HG03280 (cell line): ENCODE measurements around the gene GPR15LG.
"Not testable (repeated sequence)": the region's sequence is repeated elsewhere in the genome, so short reads cannot be mapped to it uniquely, and the experiment has no call there.

Experiments used
- ATAC-seq: cut with Tn5 transposase; IDR thresholded peaks from one replicate; pipeline ENCODE4 v1.9.1; 2021; ENCODE audit warnings: mild to moderate bottlenecking, moderate library complexity; ENCODE audit not compliant: unreplicated experiment

Gene GPR15LG

DNA sequence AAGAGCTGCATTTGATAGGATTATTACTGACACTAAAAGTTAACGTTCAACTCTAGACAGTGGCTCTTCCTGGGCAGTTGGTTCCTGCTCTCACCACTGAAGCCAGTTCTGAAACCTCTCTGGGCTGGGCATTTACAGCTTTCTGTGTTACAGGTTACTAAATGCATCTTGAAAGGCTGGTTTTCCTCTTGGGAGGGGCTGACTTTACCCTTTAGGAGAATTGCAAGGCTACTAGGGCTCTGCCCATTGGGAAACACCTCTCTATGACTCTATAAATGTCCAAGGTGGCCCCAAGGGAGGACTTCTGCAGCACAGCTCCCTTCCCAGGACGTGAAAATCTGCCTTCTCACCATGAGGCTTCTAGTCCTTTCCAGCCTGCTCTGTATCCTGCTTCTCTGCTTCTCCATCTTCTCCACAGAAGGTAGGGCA, at the start of gene GPR15LG:
Gene GPR15LG (plus strand): TSS at position 301 of the 429 bp plus-strand sequence. CDS start 51 bp downstream, at position 352.
- ATAC-seq, result no peak

DNA sequence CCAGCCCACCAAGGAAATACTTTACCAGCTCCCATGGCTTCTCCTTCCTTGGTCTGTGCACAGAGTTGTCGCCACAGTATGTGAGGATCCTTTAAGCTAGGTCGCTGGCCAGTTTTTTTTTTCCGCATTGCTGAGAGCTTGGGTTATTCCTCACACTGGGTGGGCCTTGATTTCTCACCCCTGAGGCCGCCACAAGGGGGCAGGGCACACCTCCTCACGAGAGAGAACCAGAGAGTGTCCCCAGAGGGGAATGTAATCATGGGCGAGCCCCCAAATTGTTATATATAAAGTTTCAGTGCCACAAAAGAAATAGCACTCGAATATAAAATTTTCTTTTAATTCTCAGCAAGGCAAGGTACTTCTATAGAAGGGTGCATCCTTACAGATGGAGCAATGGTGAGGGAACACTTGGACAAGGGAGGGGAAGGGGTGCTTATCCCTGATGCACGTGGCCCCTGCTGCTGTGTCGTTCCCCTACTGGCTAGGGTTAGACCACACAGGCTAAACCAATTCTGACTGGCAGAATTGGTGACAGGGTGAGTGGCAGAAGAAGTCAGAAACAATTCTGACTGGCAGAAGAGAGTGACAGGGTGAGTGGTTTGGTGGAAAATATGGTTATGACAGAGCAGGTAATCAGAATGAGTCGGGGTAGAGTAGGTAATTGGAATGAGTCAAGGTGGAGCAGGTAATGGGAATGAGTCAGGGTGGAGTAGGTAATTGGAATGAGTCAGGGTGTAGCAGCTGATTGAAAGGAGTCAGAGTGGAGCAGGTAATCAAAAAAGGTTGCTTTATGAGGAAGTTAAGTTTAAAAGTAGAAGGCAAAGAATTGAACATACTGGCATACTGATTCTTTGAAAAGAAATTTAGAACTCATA, 47.5 kb upstream of the GPR15LG start:
- ATAC-seq, result not testable (repeated sequence)

DNA sequence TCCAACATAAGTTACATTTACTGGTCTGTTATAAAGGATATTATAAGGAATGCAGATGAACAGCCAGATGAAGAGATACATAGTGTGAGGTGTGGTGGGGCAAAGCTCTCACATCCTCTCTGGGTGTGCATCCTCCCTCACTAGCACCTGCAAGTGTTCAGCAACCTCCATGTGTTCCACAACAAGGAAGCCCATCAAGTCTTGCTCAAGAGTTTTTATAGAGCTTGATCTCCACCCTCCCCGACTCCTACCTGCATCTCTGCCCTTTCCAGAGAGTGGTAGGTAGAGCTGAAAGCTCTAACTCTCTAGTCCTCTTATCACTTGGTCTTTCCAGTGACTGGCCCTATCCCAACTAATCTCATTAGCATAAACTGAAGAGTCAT, 46.8 kb upstream of the GPR15LG start:
- ATAC-seq, result no peak

DNA sequence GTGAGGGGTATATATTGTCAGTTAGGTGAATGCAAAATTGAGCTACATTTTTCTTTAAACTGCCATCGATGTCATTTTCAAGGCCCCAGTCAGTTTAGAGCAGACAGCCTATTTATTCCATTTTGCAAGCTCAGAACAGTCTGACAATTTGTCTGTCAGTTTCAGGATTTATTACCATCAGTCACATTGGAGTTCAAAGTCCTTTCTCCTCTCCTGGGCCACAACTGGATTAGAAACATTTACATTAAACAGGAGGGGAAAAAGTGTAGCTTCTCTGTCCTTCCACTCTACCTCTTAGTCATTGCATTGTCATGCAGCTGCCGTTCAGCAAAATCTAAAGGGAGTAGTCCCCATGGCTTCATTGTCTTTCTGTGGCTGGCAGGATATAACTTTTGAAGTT, 37.8 kb upstream of the GPR15LG start:
- ATAC-seq, result no peak

DNA sequence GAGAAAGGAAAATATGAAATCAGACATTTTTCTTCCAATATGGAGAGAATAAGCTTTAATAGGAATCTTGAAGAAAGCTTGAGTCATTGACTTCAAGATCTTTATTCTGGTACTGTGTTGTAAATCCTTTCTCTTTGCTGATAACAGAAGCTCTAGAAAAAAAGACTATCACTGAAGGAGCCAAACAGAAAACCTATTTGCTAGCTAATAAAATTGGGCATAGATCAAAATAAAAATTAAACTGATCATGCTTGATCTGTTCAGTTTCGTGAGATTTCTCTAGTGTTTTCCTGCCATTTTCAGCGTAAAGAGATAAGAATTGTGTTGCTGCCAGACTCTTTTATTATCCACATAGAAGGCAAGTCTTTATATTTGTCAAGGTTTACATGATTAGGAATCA, 35.8 kb upstream of the GPR15LG start:
- ATAC-seq, result no peak

DNA sequence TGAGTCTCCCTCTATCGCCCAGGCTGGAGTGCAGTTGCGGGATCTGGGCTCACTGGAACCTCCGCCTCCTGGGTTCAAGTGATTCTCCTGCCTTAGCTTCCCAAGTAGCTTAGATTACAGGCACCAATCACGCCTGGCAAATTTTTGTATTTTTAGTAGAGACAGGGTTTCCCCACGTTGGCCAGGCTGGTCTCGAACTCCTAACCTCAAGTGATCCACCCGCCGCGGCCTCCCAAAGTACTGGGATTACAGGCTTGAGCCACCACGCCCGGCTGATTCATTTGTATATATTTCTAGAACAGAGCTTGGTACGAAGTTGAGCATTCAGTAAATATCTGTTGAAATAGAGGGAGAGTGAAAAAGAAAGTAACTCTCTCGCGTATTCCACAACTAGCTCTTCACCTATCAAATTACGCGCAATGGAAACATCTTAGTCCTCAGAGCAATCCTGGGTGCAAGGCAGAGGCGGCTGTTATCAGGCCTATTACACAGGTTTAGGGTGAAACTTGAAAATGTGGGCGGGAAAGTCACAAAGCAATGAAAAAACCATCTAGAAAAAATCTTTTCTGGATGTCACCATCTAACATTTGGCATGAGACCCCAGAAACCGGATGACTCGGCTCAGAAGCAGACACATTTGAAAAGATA, 35.0 kb upstream of the GPR15LG start:
- peak; percentile 7 for ATAC-seq

DNA sequence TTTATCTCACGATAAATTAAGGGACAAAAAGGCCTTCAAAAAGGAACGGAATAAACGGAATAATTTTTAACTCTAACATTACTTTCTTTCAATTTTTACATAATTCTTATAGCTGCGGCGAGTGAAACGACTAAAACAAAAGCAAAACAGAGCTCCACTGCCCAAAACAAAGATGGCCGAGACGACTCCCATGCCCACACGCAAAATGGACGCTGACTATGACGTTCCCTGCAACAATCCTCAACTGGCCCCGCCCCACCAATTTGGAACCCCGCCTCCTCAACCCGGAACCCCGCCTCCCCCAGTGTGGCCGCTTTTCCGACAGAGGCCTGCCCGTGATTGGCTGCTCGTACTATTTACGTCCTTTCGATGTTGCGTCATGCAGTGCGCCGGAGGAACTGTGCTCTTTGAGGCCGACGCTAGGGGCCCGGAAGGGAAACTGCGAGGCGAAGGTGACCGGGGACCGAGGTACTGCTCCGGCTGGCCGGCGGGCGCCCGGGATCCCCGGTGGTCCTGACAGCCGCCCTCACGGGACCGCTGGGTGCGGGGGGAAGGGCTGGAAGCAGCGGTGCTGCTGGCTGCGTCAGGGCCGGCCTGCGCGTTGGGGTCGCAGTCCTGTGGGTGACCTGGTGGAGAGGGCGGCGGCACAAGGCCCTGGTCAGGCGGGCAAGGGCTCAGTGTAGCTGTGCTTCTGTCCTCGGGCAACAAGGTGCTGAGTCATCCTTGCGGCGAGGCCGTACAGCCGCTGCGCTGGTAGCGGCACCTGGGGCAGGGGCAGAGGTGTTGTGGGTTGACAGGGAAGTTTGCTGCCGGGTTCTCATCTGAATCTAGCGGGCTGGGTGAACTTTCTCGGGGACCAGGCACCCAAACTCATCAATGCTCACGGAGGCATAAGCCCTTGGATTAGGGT, 34.2 kb upstream of the GPR15LG start, which contains the start of gene GHITM:
Gene GHITM (plus strand): TSS at position 384 of the 910 bp plus-strand sequence. CDS start 1,992 bp downstream, outside the sequence.
- peak; percentile 98 for ATAC-seq

DNA sequence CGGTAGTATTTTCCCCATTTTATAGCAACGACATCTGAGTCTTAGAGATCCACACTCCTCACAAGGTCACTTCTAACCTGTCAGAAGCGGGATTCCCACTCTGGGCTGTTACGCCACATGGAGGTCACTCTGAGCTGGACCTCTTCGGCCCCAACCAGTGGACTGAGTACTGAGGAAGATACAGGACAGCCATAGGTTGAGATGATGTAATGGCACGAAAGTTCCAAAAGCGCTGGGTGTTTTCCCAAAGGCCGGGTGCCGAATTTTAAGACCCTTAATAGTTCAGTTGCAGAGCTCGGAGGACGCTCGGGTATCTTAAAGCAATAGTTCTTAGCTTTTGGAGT, 33.6 kb upstream of the GPR15LG start:
- ATAC-seq, result no peak

DNA sequence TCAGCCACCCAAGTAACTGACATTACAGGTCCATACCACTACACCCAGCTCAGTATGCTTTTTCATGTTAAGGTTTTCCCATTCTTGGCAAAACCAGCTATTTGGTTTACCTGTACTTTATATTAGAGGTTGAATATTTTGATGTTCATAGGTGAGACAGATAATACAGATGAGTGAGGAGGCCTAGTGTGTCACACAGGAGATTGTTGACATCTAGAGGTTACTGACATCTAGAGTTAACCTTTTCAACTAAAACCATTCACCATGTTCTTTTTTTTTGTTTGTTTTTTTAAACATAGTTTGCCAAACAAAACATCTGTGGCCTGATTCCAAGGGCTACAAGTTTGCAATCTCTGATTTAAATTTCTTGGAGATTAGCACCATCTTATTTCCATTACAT, 26.3 kb upstream of the GPR15LG start:
- no peak for ATAC-seq

DNA sequence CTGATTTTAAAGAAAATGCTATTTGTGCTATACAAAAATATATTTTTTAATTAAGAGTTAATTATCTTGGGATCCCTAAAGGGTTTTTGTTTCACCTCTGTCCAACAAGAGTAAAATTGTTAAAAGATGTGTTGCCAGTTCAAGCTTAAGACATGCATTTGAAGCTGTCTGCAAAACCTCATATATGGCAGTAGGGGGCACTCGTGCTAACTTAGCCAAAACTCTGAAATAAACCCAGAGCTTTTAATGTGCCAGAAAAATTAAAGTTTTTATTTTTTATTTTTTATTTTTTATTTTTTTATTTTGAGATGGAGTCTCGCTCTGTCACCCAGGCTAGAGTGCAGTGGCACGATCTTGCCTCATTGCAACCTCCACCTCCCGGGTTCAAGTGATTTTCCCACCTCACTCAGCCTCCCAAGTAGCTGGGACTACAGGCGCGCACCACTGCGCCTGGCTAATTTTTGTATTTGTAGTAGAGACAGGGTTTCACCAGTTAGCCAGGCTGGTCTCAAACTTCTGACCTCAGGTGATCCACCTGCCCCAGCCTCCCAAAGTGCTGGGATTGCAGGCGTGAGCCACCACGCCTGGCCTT, 25.5 kb upstream of the GPR15LG start:
- not testable (repeated sequence) for ATAC-seq

DNA sequence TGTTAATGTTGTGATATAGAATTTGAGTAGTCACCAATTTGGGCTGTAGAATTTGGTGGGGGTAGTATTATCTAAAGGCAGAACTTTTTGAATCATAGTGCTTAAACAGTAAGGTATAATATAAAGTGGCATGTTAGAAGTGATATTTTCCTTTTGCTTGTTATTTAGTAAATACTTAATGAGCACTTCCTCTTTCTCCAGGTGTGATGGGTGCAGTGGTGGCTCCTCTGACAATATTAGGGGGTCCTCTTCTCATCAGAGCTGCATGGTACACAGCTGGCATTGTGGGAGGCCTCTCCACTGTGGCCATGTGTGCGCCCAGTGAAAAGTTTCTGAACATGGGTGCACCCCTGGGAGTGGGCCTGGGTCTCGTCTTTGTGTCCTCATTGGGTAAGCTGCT, 23.7 kb upstream of the GPR15LG start:
- ATAC-seq, result no peak

DNA sequence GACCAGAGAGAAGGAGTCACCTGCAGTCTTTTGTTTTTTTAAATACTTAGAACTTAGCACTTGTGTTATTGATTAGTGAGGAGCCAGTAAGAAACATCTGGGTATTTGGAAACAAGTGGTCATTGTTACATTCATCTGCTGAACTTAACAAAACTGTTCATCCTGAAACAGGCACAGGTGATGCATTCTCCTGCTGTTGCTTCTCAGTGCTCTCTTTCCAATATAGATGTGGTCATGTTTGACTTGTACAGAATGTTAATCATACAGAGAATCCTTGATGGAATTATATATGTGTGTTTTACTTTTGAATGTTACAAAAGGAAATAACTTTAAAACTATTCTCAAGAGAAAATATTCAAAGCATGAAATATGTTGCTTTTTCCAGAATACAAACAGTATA, 20.8 kb upstream of the GPR15LG start:
- ATAC-seq, result no peak

DNA sequence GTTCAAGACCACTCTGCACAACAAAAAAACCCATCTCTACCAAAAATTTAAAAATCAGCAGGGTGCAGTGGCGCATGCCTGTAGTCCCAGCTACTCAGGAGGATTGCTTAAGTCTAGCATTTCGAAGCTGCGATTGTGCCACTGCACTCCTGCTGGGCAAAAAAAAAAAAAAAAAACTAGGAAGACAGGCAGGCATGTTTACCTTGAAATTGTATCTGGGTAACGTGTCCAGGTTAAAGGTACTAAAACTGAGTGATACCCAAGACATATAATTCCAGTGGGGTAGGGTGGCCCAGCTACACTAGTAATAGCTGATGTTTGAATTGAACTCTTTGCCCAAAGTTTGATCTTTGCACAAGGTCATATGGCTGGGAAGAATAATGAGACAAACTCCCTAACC, 18.1 kb upstream of the GPR15LG start:
- ATAC-seq, result no peak

DNA sequence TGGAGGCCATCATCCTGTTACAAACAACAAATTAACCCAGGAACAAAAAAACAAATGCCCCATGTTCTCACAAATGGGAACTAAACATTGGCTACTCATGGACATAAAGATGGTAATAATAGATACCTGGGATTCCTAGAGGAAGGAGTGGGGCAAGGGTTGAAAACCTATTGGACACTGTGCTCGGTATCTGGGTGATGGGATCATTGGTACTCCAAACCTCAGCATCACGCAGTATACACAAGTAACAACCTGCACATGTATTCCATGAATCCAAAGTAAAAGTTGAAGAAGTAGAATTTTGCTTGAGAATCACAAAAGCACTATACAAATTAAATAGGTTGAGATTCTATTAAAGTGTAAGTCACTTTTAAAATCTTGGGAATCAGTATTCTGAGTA, 17.6 kb upstream of the GPR15LG start:
- no peak for ATAC-seq

DNA sequence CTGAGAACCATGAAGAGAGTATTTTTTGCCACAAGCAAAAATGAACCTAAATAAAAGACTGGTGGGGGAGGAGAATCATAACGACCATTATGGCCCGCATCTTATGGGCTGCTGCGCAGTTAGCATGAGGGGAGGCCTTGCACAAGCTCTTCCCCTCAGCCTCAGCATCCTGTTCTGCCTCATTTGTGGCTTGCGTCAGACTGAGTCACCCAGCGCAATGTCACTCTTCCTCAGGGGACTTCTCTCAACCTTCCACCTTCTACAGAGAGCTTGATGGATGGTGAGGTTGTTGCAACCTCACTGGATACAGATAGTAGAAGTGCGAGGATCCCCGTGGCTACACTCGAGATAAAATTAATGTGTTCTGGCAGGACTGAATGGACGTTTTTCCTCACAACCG, 16.8 kb upstream of the GPR15LG start:
- peak; percentile 75 for ATAC-seq

DNA sequence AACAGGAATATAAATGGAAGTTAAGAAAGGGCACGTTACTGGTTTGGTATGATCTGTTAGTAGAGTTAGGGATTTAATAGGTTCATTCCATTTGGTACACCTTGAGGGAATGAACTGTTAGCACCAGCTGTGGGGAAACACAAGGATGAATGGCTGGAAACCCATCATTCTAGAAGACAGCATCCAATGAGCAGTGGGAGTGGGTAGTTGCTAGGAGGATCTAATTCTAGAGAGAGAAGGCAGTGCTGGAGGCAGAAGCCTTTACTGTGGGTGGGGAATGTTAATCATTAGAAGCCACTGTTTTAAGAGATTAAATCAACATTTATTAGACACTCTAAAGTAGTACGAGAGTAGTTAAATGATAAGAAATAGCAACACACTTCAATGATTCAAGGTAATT, 15.5 kb upstream of the GPR15LG start:
- ATAC-seq, result no peak

DNA sequence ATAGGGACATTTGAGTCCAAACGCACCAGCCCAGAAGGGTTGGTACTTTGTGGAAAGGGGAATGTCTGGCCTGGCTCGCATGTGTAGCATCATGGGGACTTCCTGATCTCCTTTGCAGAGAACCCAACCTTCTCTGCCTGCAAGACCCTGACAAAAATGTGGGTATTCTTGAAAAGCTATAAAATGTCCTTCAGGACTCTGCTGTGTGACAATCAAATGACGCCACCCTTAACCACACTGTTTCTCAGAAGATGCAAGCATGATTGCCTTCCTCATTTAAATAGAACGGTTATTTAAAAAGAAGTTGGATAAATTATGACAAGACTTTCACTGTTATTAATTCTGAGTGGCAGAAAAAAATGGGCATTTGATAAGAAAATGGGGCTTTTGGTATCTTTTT, 15.1 kb upstream of the GPR15LG start:
- no peak for ATAC-seq

DNA sequence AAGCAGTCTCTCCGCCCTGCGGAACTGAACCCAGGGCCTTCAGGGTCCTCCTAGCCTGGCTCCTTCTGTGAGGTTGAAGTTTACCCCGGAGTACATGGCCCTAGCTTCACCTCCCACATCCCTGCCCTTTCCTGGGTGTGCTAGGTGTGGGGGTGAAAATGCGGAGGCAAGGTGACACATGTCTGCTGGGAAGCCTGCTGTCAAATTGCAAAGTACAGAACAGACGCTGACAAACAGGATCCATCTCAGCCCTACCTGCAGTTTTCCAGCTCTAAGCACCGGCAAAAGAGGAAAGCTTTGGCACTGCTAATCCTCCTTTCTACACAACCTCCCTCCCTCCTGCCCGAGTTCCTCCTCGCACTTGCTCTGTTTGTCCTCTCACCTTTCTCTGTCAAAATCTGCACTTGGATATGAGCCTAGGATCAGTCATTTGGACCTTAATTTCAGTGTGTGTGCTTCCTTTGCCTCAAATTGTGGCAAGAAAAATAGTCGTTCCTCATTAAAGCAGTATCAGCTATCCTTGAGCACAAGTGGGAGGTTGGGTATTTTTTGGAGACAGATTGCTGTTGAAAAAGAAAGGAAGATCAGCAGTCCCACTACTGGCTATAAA, 14.4 kb upstream of the GPR15LG start:
- no peak for ATAC-seq

DNA sequence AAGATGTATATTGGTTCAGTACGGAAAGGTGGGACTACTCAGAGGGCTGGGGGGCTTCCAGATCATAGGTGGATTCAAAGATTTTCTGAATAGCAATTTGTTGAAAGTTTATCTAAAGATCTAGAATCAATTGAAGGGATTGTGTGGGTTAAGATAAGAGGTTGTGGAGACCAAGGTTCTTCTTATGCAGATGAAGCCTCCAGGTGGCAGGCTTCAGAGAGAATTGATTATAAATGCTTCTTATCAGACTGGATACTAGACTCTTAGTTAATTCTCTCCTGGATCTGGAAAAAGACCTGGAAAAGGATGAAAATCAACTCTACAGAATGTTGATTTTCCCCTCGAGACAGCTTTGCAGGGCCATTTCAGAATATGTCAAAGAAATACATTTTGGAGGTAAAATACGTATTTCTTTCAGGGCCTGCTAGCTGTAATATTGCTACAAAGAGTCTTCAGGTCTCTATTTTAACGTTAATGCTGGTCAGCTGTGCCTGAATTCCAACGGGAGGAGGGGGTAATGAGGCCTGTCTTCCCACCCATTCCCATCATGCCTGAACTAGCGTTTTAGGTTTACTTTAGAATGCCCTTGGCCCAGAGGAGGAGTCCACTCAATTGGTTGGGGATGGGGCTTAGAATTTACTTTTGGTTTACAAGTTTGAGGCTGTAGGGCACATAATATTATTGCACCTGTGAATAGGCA, 12.8 kb upstream of the GPR15LG start:
- ATAC-seq, result no peak

DNA sequence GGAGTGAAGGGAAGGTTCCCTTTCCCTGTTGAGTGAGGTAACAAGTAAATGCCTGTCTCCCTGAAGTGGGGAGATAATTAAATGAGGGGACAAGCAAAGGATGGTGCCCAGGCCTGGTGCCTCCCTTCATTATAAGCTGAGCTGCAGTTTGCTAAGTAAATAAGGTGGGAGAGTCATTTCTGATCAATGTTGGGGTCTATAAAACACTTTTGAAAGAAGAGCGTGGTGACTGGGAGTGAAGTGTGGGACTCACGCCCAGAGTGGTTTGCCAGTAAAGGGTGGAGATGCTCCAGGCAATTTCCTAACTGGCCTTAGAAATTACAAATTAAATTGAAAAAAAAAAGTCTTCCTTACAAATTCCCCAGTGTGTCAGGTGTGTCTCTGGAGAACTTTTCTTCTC, 9.6 kb upstream of the GPR15LG start:
- ATAC-seq, result no peak
